LHCN-M2 (cell line): ENCODE measurements around the gene ZCCHC13. TPM values are rescaled to one million over a fixed set of nuclear protein-coding genes. Genes with fewer than 3 reads are reported as not detected.
"Not testable (repeated sequence)": the region's sequence is repeated elsewhere in the genome, so short reads cannot be mapped to it uniquely, and the experiment has no call there.

Source experiments
- DNase-seq: peaks from one replicate; pipeline ENCODE4 v3.0.0-alpha.2; 2012; ENCODE audit warnings: low read depth
- total RNA-seq: library from RNA; depleted of rRNA; stranded (reverse); fragments of >200 nt; gene quantifications from 2 replicates; pipeline ENCODE4 v1.2.3, GENCODE V29; 2014; rRNA removed

Gene ZCCHC13
- total RNA-seq, 1 experiment from 2014 or later: not detected

- no peak for DNase-seq
Measured at GRCh38 chrX:74321191-74321590, 17.2 kb downstream of the ZCCHC13 start.

GRCh38 chrX:74324131-74324530, 20.2 kb downstream of the ZCCHC13 start:
- DNase-seq: no peak

GRCh38 chrX:74325130-74326059, 21.4 kb downstream of the ZCCHC13 start:
- DNase-seq: no peak

- DNase-seq: no peak
Measured at GRCh38 chrX:74338852-74339251, 34.9 kb downstream of the ZCCHC13 start.

GRCh38 chrX:74340051-74340450, 36.1 kb downstream of the ZCCHC13 start:
- no peak for DNase-seq

GRCh38 chrX:74342211-74342610, 38.2 kb downstream of the ZCCHC13 start:
- DNase-seq: not testable (repeated sequence)

GRCh38 chrX:74343343-74344279, 39.6 kb downstream of the ZCCHC13 start:
- peak; percentile 96 for DNase-seq

GRCh38 chrX:74344280-74344622, 40.3 kb downstream of the ZCCHC13 start:
- DNase-seq: no peak

GRCh38 chrX:74346088-74346487, 42.1 kb downstream of the ZCCHC13 start:
- no peak for DNase-seq

GRCh38 chrX:74349387-74349786, 45.4 kb downstream of the ZCCHC13 start:
- peak; percentile 39 for DNase-seq

GRCh38 chrX:74351760-74352159, 47.8 kb downstream of the ZCCHC13 start:
- DNase-seq: no peak

- no peak for DNase-seq
Measured at GRCh38 chrX:74353984-74354383, 50.0 kb downstream of the ZCCHC13 start.

Other genes starting within 250 kb of the ZCCHC13 start
- gene SLC16A2, start 117.3 kb downstream of the ZCCHC13 start, total RNA-seq: 11.5 and 12.8 TPM in 2 replicates